Measurements from ENCODE around the gene SLC38A8. TPM values are rescaled to one million over a fixed set of nuclear protein-coding genes. Genes with fewer than 3 reads are reported as not detected.

SLC38A8 gene
- total RNA-seq, 2 experiments from 2014 or later, result not detected

DNA sequence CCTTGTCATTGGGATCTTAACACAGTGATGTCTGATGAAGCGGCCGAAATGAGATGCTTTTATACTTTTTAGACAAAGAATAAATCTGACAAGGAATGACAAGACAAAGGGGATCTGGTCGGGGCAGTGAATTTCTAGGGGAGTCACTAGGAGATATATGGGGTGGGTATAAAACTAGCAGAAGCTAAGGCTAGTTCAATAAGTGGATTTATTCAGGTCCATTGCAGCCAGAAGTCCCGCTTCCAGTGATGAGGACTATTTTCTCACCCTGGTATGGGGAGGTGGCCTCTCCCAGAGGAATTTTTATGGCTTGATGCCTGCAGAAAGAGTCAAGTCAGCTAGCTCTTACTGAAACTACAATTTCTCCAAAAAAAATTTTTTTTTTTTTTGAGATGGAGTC, 23.9 kb downstream of the SLC38A8 start:
- no peaks in the 10 kb centered on the region for H3K36me3 Mint-ChIP-seq (ENCODE audit: low read depth)
- CTCF ChIA-PET, result no interaction called here

DNA sequence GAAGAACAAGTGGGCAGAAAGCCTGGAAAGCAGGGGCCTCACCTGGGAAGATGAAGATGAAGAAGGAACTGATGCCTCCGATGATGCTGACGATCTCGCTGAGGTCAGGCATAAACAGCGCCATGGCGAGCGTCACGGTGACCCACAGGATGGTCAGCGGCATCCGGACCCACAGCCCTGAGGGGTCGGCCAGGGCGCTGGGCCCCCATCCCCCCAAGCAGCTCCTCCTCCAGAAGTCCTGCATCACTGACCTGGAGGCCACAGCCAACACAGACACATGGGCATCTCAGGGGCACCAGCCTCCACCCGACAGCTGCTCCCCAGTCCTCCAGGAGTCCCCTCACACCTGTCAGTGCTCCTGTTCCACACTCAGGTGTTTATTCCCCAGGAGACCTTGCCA, 26.1 kb downstream of the SLC38A8 start:
- no peaks in the 10 kb centered on the region for H3K36me3 Mint-ChIP-seq (ENCODE audit: low read depth)
- Histone ChIP-seq H3K27ac (ENCODE audit: low read depth in 1 of 2, low read length in 2 of 2) (no peak overlapping the region), H3K4me1 (ENCODE audit: insufficient read depth, low read length) (peaks cover 8% of the 10 kb centered on the region), H3K9me3 (ENCODE audit: control insufficient read depth in 1 of 2, insufficient read depth in 1 of 2, low read length in 2 of 2) (peaks cover 6 to 35% of the 10 kb centered on the region in 2 experiments), H3K36me3 (ENCODE audit: insufficient read depth, low read length) (no peaks in the 10 kb centered on the region), H3K27me3 (ENCODE audit: control insufficient read depth in 1 of 2, insufficient read depth in 2 of 2, low read length in 2 of 2) (no peaks in the 10 kb centered on the region), H3K4me3 (ENCODE audit: low read length) (no peak overlapping the region)
- DNase-seq (no peak), ATAC-seq (ENCODE audit: poor library complexity) (no peak)
- peaks cover 13% of the 10 kb centered on the region for H3K4me1 Mint-ChIP-seq (ENCODE audit: low read depth)
- ChIA-PET POLR2A (no interaction called here), CTCF (no interaction called here)
- H3K27ac Mint-ChIP-seq, result no peak overlapping the region
- peaks cover 8% of the 10 kb centered on the region for H3K9me3 Mint-ChIP-seq
- intact Hi-C loops (cut with DNase I, micrococcal nuclease), result no loop called here
- TF ChIP-seq, protein P1, sequence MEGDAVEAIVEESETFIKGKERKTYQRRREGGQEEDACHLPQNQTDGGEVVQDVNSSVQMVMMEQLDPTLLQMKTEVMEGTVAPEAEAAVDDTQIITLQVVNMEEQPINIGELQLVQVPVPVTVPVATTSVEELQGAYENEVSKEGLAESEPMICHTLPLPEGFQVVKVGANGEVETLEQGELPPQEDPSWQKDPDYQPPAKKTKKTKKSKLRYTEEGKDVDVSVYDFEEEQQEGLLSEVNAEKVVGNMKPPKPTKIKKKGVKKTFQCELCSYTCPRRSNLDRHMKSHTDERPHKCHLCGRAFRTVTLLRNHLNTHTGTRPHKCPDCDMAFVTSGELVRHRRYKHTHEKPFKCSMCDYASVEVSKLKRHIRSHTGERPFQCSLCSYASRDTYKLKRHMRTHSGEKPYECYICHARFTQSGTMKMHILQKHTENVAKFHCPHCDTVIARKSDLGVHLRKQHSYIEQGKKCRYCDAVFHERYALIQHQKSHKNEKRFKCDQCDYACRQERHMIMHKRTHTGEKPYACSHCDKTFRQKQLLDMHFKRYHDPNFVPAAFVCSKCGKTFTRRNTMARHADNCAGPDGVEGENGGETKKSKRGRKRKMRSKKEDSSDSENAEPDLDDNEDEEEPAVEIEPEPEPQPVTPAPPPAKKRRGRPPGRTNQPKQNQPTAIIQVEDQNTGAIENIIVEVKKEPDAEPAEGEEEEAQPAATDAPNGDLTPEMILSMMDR (IDR thresholded peaks at IDR 0.05), result no peak
- H3K4me3 Mint-ChIP-seq, result no peak overlapping the region
- H3K27me3 Mint-ChIP-seq, result peaks cover 3% of the 10 kb centered on the region

More for the DNA sequence above, 23.9 kb downstream of the SLC38A8 start:
- no peak overlapping the region for H3K4me3 Mint-ChIP-seq
- peaks cover 9% of the 10 kb centered on the region for H3K9me3 Mint-ChIP-seq
- H3K4me1 ChIP-seq (ENCODE audit: insufficient read depth, low read length), result peaks cover 8% of the 10 kb centered on the region
- TF ChIP-seq, protein P1 (IDR thresholded peaks at IDR 0.05), result no peak
- no peaks in the 10 kb centered on the region for H3K27me3 ChIP-seq (ENCODE audit: control insufficient read depth in 1 of 2, insufficient read depth in 2 of 2, low read length in 2 of 2)
- peaks cover 5% of the 10 kb centered on the region for H3K27me3 Mint-ChIP-seq
- intact Hi-C loops (cut with DNase I, micrococcal nuclease), result no loop called here
- no peaks in the 10 kb centered on the region for H3K36me3 ChIP-seq (ENCODE audit: insufficient read depth, low read length)
- H3K4me3 ChIP-seq (ENCODE audit: low read length), result no peak overlapping the region
- ATAC-seq (ENCODE audit: poor library complexity) (no peak), DNase-seq (no peak)
- H3K9me3 ChIP-seq (ENCODE audit: control insufficient read depth in 1 of 2, insufficient read depth in 1 of 2, low read length in 2 of 2), result peaks cover 10 to 47% of the 10 kb centered on the region in 2 experiments
- POLR2A ChIA-PET, result no interaction called here
- peaks cover 12% of the 10 kb centered on the region for H3K4me1 Mint-ChIP-seq (ENCODE audit: low read depth)
- H3K27ac Mint-ChIP-seq, result no peak overlapping the region
- H3K27ac ChIP-seq (ENCODE audit: low read depth in 1 of 2, low read length in 2 of 2), result no peak overlapping the region

DNA sequence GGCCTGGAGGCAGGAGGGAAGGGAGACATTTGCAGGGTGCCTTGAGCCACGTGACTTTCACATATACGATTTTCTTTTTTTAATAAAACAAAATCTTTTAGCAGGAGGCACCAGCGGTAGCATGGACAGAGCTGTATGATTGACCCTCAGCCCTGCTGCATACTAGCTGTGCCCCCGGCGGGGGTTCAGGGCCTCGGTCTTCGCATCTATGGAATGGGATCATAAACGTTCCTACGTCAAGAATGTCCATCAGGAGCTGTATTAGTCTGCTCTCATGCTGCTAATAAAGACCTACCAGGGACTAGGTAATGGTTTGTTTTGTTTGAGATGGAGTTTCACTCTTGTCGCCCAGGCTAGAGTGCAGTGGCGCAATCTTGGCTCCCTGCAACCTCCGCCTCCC, 27.2 kb downstream of the SLC38A8 start:
- TF ChIP-seq, protein P1 (IDR thresholded peaks at IDR 0.05), result no peak
- peaks cover 0 to 24% of the 10 kb centered on the region in 2 experiments for H3K9me3 ChIP-seq (ENCODE audit: control insufficient read depth in 1 of 2, insufficient read depth in 1 of 2, low read length in 2 of 2)
- H3K36me3 ChIP-seq (ENCODE audit: insufficient read depth, low read length), result no peaks in the 10 kb centered on the region
- intact Hi-C loops (cut with DNase I, micrococcal nuclease), result no loop called here
- Mint-ChIP-seq H3K36me3 (ENCODE audit: low read depth) (no peaks in the 10 kb centered on the region), H3K27me3 (no peaks in the 10 kb centered on the region), H3K4me1 (ENCODE audit: low read depth) (peaks cover 13% of the 10 kb centered on the region), H3K9me3 (peaks cover 3% of the 10 kb centered on the region), H3K27ac (no peak overlapping the region), H3K4me3 (no peak overlapping the region)
- peaks cover 8% of the 10 kb centered on the region for H3K4me1 ChIP-seq (ENCODE audit: insufficient read depth, low read length)
- ATAC-seq (ENCODE audit: poor library complexity) (no peak), DNase-seq (no peak)
- no peak overlapping the region for H3K27ac ChIP-seq (ENCODE audit: low read depth in 1 of 2, low read length in 2 of 2)
- no peaks in the 10 kb centered on the region for H3K27me3 ChIP-seq (ENCODE audit: control insufficient read depth in 1 of 2, insufficient read depth in 2 of 2, low read length in 2 of 2)
- ChIA-PET CTCF (no interaction called here), POLR2A (no interaction called here)
- no peak overlapping the region for H3K4me3 ChIP-seq (ENCODE audit: low read length)

Measured in CD4-positive, alpha-beta T cell (primary cell).